MM.1S (cell line): ENCODE data around the gene UBE2M.

Experiments used
- DNase-seq: peaks from one replicate; pipeline ENCODE4 v3.0.0-alpha.2; 2015
- H2AFZ ChIP-seq: fragments of 300-600 bp; sonication (generic); 2 replicates; pipeline ENCODE4 v1.6.0; 2016; ENCODE audit warnings: antibody characterized with exemption, low read length
- H3F3A ChIP-seq: fragments of 300-600 bp; sonication (generic); 2 replicates; pipeline ENCODE4 v1.6.1; 2016; ENCODE audit warnings: mild to moderate bottlenecking, antibody characterized with exemption, low read length, moderate library complexity, mixed read lengths; ENCODE audit not compliant: insufficient read depth
- H3K27ac ChIP-seq: fragments of 300-600 bp; sonication (generic); 2 replicates; pipeline ENCODE4 v1.5.1; 2016; ENCODE audit warnings: mild to moderate bottlenecking, low read length
- H3K27me3 ChIP-seq: fragments of 300-600 bp; sonication (generic); replicated peaks from 2 replicates; pipeline ENCODE4 v1.6.0; 2016; ENCODE audit warnings: low read length; ENCODE audit not compliant: insufficient read depth
- H3K36me3 ChIP-seq: fragments of 300-600 bp; sonication (generic); replicated peaks from 2 replicates; pipeline ENCODE4 v1.6.1; 2016; ENCODE audit warnings: mild to moderate bottlenecking, low read length, mixed read lengths; ENCODE audit not compliant: insufficient read depth
- H3K4me1 ChIP-seq: fragments of 300-600 bp; sonication (generic); 2 replicates; pipeline ENCODE4 v1.6.1; 2016; ENCODE audit warnings: low read length, mixed read lengths
- H3K4me2 ChIP-seq: fragments of 300-600 bp; sonication (generic); 2 replicates; pipeline ENCODE4 v1.6.0; 2016; ENCODE audit warnings: low read depth, low read length
- H3K4me3 ChIP-seq: fragments of 300-600 bp; sonication (generic); 2 replicates; pipeline ENCODE4 v1.5.1; 2016; ENCODE audit warnings: low read length, mixed read lengths
- H3K79me2 ChIP-seq: fragments of 300-600 bp; sonication (generic); 2 replicates; pipeline ENCODE4 v1.6.1; 2016; ENCODE audit warnings: mixed run types, low read length, mixed read lengths
- H3K9ac ChIP-seq: fragments of 300-600 bp; sonication (generic); 2 replicates; pipeline ENCODE4 v1.6.1; 2016; ENCODE audit warnings: low read length, mixed read lengths
- H3K9me2 ChIP-seq: fragments of 300-600 bp; sonication (generic); replicated peaks from 2 replicates; pipeline ENCODE4 v1.6.1; 2016; ENCODE audit warnings: mild to moderate bottlenecking, low read length, mixed read lengths; ENCODE audit not compliant: insufficient read depth
- H3K9me3 ChIP-seq: fragments of 300-600 bp; sonication (generic); replicated peaks from 2 replicates; pipeline ENCODE4 v1.6.1; 2016; ENCODE audit warnings: mild to moderate bottlenecking, low read length, mixed read lengths; ENCODE audit not compliant: insufficient read depth
- H4K20me1 ChIP-seq: fragments of 300-600 bp; sonication (generic); 2 replicates; pipeline ENCODE4 v1.6.1; 2016; ENCODE audit warnings: mild to moderate bottlenecking, low read length, moderate library complexity, mixed read lengths; ENCODE audit not compliant: insufficient read depth
- CTCF ChIP-seq: fragments of 300-600 bp; sonication (generic); IDR thresholded peaks from 2 replicates; pipeline ENCODE4 v1.5.1; 2016; ENCODE audit warnings: antibody characterized with exemption, low read length, mixed read lengths
- EZH2 ChIP-seq: fragments of 300-600 bp; sonication (generic); optimal IDR thresholded peaks from 2 replicates; pipeline ENCODE3; 2017; ENCODE audit warnings: low read depth, mild to moderate bottlenecking, antibody characterized with exemption, low read length, mixed read lengths
- EZH2phosphoT487 ChIP-seq: fragments of 300-600 bp; sonication (generic); IDR thresholded peaks from 2 replicates; pipeline ENCODE4 v1.6.1; 2018; ENCODE audit warnings: antibody characterized with exemption, low read length

Gene UBE2M

DNA sequence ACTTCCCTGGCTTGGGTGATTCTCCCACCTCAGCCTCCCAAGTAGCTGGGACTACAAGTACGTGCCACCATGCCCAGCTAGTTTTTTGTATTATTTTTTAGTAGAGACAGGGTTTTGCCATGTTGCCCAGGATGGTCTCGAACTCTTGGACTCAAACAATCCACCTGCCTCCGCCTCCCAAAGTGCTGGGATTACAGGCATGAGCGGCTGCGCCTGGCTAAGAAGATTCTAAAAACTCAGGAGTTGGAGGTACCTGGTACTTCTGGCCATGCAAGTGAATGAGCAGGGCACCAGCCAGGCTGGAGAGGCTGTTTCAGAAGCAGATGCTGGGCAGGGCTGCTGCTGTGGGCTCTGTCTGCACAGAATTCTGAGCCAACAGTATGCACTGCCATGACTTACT is 8.6 kb upstream of the UBE2M start:
- H3K4me1 ChIP-seq, result 0 out of 2 replicates have a peak, but pooled peaks cover 2% of the 10 kb centered on the region
- H2AFZ ChIP-seq, result no peak overlapping the region
- H3K9me2 ChIP-seq, result no peaks in the 10 kb centered on the region
- no peaks in the 10 kb centered on the region for H3K36me3 ChIP-seq
- no peak for DNase-seq
- H3K27me3 ChIP-seq, result no peaks in the 10 kb centered on the region
- H3F3A ChIP-seq, result no peaks in the 10 kb centered on the region
- no peak overlapping the region for H3K4me2 ChIP-seq
- no peaks in the 10 kb centered on the region for H4K20me1 ChIP-seq
- no peaks in the 10 kb centered on the region for H3K9me3 ChIP-seq
- H3K79me2 ChIP-seq, result 0 out of 2 replicates have a peak, but pooled peaks cover 6% of the 10 kb centered on the region
- no peak overlapping the region for H3K9ac ChIP-seq
- no peak overlapping the region for H3K27ac ChIP-seq
- no peak overlapping the region for H3K4me3 ChIP-seq
- TF ChIP-seq EZH2 (no peak), CTCF (no peak), EZH2phosphoT487 (no peak)

DNA sequence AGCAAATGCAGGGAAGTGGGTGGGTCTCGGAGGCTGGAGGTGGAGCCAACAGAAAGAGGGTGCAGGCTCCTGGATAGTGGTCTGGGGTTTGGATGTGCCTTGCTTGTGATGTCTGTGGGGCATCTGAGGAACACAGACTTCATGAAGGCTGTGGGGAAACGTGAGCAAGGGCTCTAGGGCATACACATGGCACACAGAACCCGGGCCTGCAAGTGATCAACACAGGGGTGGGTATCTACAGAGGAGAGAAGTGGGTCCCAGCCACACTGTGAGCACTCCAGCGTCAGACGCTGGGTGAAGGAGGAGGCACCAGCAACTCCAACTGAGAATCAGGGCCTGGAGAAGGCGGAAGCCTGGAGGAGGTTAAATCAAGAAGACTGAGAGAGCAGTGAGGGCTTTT is 5.4 kb upstream of the UBE2M start:
- H3K27me3 ChIP-seq, result no peaks in the 10 kb centered on the region
- H3K9me2 ChIP-seq, result no peaks in the 10 kb centered on the region
- H3K9me3 ChIP-seq, result no peaks in the 10 kb centered on the region
- no peaks in the 10 kb centered on the region for H3K36me3 ChIP-seq
- H3F3A ChIP-seq, result peaks cover 15% of the 10 kb centered on the region; the same call in 1 of the 2 replicates
- TF ChIP-seq CTCF (no peak), EZH2 (no peak), EZH2phosphoT487 (no peak)
- H4K20me1 ChIP-seq, result no peaks in the 10 kb centered on the region
- H3K27ac ChIP-seq, result no peak overlapping the region
- DNase-seq, result no peak
- no peak overlapping the region for H2AFZ ChIP-seq
- H3K9ac ChIP-seq, result no peak overlapping the region
- no peak overlapping the region for H3K4me2 ChIP-seq
- H3K4me3 ChIP-seq, result no peak overlapping the region
- peaks cover 5% of the 10 kb centered on the region for H3K4me1 ChIP-seq
- no peaks in the 10 kb centered on the region; the same call in 1 of the 2 replicates for H3K79me2 ChIP-seq

DNA sequence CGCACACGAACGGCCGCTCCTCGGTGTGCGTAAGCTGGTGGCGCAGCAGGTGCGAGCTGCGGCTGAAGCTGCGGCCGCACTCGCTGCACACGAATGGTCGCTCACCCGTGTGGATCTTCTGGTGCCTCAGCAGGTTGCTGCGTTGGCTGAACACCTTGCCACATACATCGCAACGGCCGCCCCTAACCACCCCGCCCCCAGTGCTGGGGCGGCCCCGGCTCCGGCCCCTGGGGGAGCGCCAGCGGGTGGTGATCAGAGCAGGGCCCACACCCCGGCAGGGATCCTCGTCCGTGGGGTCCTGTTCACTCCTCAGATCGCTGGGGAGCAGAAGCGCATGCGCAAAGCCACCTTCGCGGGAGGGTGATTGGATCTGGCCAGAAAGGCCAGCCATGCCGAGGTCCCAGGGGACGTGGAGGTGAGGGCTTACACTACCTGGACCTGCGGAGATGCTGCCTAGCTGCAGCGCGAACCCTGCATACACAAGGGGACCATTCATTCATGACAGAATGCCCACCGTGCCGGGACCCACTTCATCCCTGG is 4.7 kb upstream of the UBE2M start:
- Histone ChIP-seq H3F3A (peaks cover 15% of the 10 kb centered on the region; the same call in 1 of the 2 replicates), H3K27ac (no peak overlapping the region), H4K20me1 (no peaks in the 10 kb centered on the region), H3K4me1 (peaks cover 5% of the 10 kb centered on the region), H3K4me2 (no peak overlapping the region), H3K27me3 (no peaks in the 10 kb centered on the region), H3K9ac (no peak overlapping the region), H3K36me3 (no peaks in the 10 kb centered on the region), H3K9me3 (no peaks in the 10 kb centered on the region), H2AFZ (no peak overlapping the region), H3K4me3 (no peak overlapping the region), H3K79me2 (peaks cover under 1% of the 10 kb centered on the region), H3K9me2 (no peaks in the 10 kb centered on the region)
- no peak for DNase-seq
- no peak for TF ChIP-seq EZH2
- no peak for TF ChIP-seq EZH2phosphoT487
